Measurements from ENCODE around the gene CCNB2. TPM values are rescaled to one million over a fixed set of nuclear protein-coding genes. Genes with fewer than 3 reads are reported as not detected.

CCNB2 gene
- total and polyA plus RNA-seq, 4 donors = 1.5 to 5.1 (median 2.2) TPM

DNA sequence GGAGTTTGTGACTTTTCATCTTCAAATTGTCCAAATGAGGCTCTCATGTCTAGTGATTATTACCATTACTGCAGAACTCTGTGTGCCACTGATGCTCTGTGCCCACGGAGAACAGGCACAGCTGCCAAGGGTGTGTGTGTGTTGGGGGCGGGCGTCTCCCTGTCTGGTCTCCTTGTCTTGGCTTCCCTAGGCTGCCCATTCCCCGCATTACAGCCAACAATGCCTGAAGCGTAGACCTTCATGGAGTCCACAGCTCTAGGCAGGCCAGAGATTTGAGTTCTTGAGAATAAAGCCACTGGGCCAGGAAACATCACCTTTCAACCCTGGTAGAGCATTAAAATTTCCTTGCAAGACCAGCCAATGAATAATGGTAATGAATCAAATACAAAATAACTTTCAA is 42.7 kb downstream of the CCNB2 start:
- 96 to 97% methylated on average over 5 of the region's 5 CpGs for WGBS, 2 donors
- Histone ChIP-seq H3K27ac (ENCODE audit: low read depth in 1 of 2, low read length in 1 of 2) (no peak overlapping the region), H3K9me3 (ENCODE audit: control insufficient read depth in 4 of 4, insufficient read depth in 3 of 4, low read length in 3 of 4) (no peaks in the 10 kb centered on the region), H3K27me3 (ENCODE audit: control insufficient read depth in 3 of 3, insufficient read depth in 3 of 3, low read length in 2 of 3) (no peaks in the 10 kb centered on the region), H3K4me1 (ENCODE audit: control insufficient read depth in 5 of 5, insufficient read depth in 5 of 5, low read length in 5 of 5) (no peaks in the 10 kb centered on the region), H3K36me3 (ENCODE audit: control insufficient read depth in 4 of 4, insufficient read depth in 4 of 4, low read length in 4 of 4) (peaks cover 0 to 24% (median 10%) of the 10 kb centered on the region in 4 donors), H3K9ac (ENCODE audit: insufficient read depth in 1 of 2, low read length in 2 of 2) (no peak overlapping the region), H3K4me3 (no peak overlapping the region)
- TF ChIP-seq, protein P1, sequence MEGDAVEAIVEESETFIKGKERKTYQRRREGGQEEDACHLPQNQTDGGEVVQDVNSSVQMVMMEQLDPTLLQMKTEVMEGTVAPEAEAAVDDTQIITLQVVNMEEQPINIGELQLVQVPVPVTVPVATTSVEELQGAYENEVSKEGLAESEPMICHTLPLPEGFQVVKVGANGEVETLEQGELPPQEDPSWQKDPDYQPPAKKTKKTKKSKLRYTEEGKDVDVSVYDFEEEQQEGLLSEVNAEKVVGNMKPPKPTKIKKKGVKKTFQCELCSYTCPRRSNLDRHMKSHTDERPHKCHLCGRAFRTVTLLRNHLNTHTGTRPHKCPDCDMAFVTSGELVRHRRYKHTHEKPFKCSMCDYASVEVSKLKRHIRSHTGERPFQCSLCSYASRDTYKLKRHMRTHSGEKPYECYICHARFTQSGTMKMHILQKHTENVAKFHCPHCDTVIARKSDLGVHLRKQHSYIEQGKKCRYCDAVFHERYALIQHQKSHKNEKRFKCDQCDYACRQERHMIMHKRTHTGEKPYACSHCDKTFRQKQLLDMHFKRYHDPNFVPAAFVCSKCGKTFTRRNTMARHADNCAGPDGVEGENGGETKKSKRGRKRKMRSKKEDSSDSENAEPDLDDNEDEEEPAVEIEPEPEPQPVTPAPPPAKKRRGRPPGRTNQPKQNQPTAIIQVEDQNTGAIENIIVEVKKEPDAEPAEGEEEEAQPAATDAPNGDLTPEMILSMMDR (IDR thresholded peaks at IDR 0.05; ENCODE audit: control extremely low read depth, extremely low read depth) = no peak
- ATAC-seq (ENCODE audit: insufficient read depth, low FRiP score) (no peak), DNase-seq (no peak)

DNA sequence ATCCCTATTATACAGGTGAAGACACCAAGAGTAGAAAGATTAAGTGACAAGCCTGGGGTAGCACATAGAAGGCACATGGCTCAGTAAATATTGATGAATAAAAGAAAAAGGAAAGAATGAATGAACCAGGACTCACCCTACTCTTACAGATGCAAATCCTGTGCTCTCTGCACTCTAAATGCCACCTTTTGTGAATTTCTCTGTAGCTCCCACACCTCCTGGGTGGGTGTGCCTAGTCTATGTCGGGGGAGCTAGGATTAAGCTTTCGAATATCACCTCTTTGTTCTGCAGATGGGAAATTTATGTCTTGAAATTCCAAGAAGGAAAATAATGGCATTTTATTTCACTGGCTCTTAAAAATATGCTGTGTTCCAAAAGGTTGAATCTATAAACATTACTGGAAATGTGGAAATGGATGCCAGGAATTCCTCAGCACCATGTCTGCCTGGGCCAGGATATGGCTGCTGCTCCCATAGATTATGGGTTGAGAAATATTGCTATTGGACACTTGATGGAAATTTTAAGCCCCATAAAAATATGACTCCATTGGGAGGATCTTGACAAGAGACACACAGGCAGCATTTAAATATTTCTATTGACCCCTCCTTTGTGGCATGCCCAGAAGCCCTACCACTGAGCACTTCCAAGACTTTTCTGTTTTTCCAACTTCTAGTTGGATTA is 43.3 kb downstream of the CCNB2 start:
- TF ChIP-seq, protein P1 (IDR thresholded peaks at IDR 0.05; ENCODE audit: control extremely low read depth, extremely low read depth) = no peak
- no peaks in the 10 kb centered on the region for H3K4me1 ChIP-seq (ENCODE audit: control insufficient read depth in 5 of 5, insufficient read depth in 5 of 5, low read length in 5 of 5)
- WGBS, 2 donors = 76 to 83% methylated on average over 2 of the region's 2 CpGs
- no peaks in the 10 kb centered on the region for H3K9me3 ChIP-seq (ENCODE audit: control insufficient read depth in 4 of 4, insufficient read depth in 3 of 4, low read length in 3 of 4)
- no peak overlapping the region for H3K27ac ChIP-seq (ENCODE audit: low read depth in 1 of 2, low read length in 1 of 2)
- H3K27me3 ChIP-seq (ENCODE audit: control insufficient read depth in 3 of 3, insufficient read depth in 3 of 3, low read length in 2 of 3) = no peaks in the 10 kb centered on the region
- H3K4me3 ChIP-seq = no peak overlapping the region
- H3K9ac ChIP-seq (ENCODE audit: insufficient read depth in 1 of 2, low read length in 2 of 2) = no peak overlapping the region
- H3K36me3 ChIP-seq (ENCODE audit: control insufficient read depth in 4 of 4, insufficient read depth in 4 of 4, low read length in 4 of 4) = peaks cover 2 to 24% (median 13%) of the 10 kb centered on the region in 4 donors
- DNase-seq (peak in 1 of 3 donors; percentile 17), ATAC-seq (ENCODE audit: insufficient read depth, low FRiP score) (no peak)

DNA sequence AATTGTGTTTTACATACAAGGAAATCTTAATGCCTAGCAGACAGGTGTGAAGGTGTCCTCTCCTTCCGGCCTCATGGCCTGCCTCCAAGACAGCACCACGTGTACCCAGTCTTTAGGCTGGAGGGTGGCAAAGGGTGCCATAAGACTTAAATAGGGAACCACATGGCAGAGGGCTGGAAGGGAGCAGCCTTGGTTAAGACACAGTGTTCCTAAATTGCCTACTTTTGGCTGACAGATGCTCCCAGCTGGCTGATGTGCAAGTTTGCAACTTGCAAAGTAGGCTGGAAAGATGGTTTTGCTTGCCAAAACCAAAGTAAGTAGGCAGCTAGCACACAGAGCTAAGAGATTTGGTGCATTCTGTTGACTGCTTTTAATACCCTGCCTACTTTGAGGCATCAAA is 45.2 kb downstream of the CCNB2 start:
- no peak overlapping the region for H3K27ac ChIP-seq (ENCODE audit: low read depth in 1 of 2, low read length in 1 of 2)
- no peak for ATAC-seq (ENCODE audit: insufficient read depth, low FRiP score)
- 86 to 94% methylated on average over 2 of the region's 2 CpGs for WGBS, 2 donors

More for the DNA sequence above, 45.2 kb downstream of the CCNB2 start:
- no peaks in the 10 kb centered on the region for H3K4me1 ChIP-seq (ENCODE audit: control insufficient read depth in 5 of 5, insufficient read depth in 5 of 5, low read length in 5 of 5)
- no peaks in the 10 kb centered on the region for H3K9me3 ChIP-seq (ENCODE audit: control insufficient read depth in 4 of 4, insufficient read depth in 3 of 4, low read length in 3 of 4)
- TF ChIP-seq, protein P1 (IDR thresholded peaks at IDR 0.05; ENCODE audit: control extremely low read depth, extremely low read depth) = no peak
- H3K9ac ChIP-seq (ENCODE audit: insufficient read depth in 1 of 2, low read length in 2 of 2) = no peak overlapping the region
- H3K36me3 ChIP-seq (ENCODE audit: control insufficient read depth in 4 of 4, insufficient read depth in 4 of 4, low read length in 4 of 4) = peaks cover 2 to 27% (median 13%) of the 10 kb centered on the region in 4 donors
- H3K4me3 ChIP-seq = no peak overlapping the region
- no peak for DNase-seq
- H3K27me3 ChIP-seq (ENCODE audit: control insufficient read depth in 3 of 3, insufficient read depth in 3 of 3, low read length in 2 of 3) = no peaks in the 10 kb centered on the region
